GM10266 (cell line): ENCODE results near the gene DIP2C.

ENCODE experiments used
- DNase-seq: peaks from one replicate; pipeline ENCODE4 v3.0.0; 2012; ENCODE audit errors: extremely low spot score
- CTCF ChIP-seq: IDR thresholded peaks from 2 replicates; pipeline ENCODE4 v1.5.1; 2012; ENCODE audit warnings: mild to moderate bottlenecking, low read depth; ENCODE audit not compliant: control insufficient read depth, insufficient read depth; ENCODE audit errors: missing control alignments

The DIP2C gene

GRCh38 chr10:644076-644942 is 45.2 kb downstream of the DIP2C start:
- no peak for DNase-seq
- TF ChIP-seq CTCF = no peak

- DNase-seq = no peak
- TF ChIP-seq CTCF = no peak
These were observed 47.1 kb downstream of the DIP2C start for GRCh38 chr10:642186-642890.

GRCh38 chr10:641149-642010 is 48.1 kb downstream of the DIP2C start:
- no peak for TF ChIP-seq CTCF
- no peak for DNase-seq

- TF ChIP-seq CTCF = no peak
- no peak for DNase-seq
These were observed 48.8 kb downstream of the DIP2C start for GRCh38 chr10:640673-641045.

- DNase-seq = no peak
These were observed 49.5 kb downstream of the DIP2C start for GRCh38 chr10:639751-640672.

More at GRCh38 chr10:639751-640672, 49.5 kb downstream of the DIP2C start:
- no peak for TF ChIP-seq CTCF
